ENCODE data around the gene NUDT16L1.

NUDT16L1 gene

DNA sequence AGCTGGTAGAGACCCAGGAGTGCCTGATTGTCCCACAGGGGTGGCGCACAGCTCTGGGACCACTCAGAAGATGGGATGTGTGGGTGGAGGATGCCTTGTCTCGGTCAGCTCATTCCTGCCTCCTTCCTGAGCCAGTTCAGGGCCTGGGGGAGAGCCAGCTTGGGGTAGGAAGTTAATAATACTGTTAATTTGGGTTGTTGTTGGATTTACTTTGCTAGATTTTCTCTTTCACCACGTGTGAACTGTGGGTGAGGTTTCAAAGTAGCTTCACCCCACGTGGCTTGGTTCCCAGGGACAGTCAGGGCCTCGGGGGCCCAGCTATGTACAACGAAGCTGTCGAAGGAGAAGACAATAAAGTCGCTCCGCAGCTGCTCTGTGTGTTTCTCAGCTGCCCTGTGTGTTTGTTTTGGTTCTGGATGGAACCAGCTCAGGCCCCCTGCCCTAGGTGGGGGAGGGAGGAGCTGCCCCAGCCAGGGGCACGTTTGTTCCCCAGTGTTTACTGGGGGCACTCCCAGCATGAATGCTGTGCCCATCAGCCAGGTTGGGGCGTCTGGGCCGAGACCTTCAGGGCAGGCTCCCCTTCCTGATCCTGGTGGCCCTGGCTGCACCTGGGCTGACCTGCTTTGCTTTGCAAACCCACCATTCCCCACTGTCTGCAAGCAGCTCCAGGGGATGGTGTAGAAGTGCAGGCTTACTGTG is 2.3 kb downstream of the NUDT16L1 start:
- no peak for DNase-seq (ENCODE audit: low spot score)

DNA sequence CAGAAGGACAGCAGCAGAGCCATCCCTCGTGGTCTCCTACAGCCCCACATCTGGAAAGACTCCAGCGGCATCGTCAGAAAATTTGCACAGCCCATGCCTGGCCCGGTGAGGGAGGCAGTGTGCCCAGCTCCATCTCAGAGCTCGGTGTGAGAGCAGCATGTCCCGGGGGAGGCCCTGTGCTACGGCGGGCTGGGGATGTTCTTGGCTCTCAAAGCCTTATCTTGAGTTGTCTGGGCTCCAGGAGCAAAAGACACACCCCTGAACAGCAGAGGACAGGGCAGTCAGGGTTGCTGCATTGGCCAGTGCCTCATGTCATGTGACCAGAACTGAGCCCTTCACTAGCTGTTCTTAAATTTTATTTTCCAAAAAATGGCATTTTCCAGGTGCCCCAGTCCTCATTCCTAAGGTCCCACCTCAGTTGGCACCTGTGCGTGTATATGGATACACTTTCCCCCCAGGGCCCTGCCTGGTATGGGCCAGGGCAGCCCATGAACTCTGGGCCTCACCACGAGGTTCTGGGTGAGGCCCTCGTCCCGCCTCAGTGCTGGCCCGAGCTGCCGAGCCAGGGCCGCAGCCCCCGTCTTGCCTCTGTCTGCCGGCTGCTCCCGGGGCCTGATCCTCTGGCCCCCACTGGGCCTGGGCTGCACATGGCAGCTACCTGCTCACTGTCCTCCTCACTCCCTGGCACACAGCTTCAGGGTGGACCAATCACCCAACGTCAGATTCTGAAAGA is 3.0 kb downstream of the NUDT16L1 start:
- DNase-seq (ENCODE audit: low spot score): no peak

DNA sequence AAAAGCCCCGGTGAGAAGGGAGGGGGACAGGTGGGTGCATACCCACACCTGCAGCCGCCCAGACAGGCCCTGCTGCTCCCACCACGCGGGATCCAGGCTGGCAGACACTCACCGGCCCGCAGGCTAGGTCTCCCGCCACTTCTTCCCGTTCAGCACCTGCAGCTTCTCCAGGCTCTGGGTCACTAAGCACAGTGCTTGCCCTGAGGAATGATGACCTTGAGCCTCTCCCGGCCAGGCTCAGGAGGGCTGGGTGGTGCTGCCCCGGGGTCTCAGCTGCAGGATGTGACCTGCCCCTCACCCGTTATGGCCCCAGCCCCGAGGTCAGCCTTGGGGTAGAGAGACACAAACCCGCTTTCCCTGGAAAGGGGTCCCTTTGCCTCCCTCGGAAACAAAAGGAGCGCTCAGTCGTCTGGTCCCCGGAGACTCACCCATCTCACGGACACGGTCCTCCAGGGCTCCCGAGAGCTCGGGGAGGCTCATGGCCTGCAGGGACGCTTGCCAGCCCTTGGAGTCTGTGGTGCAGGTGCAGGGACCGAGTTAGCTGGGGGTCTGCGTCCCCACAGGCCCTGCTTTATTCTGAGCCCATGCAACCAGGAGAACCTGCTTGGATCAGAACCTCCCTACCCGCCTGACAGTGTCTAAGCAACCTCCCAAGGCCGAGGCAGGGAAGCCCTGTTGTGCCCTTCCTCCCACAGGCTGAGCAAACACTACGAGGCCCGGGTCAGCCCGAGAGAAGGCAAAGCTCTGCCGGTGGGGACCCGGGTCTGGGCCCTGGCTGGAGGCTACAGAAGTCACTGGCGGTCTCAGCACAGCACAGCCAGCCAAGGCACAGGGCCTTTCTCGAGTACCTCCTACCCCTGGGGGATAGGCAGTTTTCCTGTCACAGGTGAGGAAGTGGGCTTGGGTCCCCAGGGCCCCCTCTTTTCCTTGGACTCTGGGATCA is 3.8 kb downstream of the NUDT16L1 start:
- DNase-seq (ENCODE audit: low spot score): no peak

DNA sequence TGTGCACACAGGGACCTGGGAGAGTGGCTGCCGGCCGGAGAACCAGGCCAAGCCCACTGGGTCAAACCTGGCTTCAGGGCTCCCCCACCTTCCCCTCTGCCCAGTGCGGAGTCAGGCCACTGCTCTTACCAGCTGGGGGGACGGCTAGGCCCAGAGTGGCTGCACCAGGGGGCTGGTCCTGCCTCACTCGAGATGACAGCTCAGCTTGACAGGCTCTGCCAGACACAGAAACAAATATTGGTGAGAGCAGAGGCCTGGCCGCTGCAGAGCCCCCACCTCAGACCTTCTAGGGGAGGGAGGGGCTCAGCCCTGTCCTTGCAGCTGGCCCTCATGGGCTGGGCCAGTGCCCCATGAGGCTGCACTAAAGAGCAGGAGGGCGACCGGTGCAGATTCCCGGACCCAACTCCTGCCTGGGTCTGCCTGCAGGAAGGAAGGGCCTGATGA is 4.5 kb downstream of the NUDT16L1 start:
- no peak for DNase-seq (ENCODE audit: low spot score)

DNA sequence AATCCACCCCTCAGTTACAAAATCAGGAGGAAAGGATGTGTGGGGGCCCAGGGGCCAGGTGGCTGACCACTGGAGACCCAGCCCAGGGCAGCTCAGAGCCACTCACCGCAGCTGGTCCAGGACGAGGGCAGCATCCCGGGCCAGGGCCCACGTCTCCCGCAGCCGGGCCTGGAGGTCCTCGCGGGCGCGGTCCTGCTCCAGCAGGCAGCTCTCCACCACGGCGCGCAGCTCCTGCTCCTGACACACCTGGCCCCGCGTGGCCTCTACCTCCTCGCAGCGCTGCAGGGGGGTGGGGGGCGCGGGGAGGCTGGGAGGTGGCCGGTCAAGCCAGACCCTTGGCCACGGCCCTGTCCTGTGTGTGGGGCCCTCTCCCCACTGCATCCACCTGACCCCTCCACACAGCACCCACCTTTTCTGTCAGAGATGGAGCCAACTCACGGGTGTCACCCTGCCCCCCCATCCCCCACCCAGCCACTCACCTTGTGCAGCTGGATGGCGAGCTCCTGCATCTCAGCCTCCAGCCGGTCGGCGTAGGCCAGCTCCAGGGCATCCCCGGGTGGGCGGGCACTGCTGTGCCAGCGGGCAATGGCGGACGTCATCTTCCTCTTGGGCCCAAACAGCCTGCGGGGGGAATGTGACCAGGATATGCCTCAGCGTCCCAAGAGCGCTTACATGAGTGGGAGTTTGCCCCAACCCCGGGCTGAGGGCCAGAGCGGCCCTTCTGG is 5.1 kb downstream of the NUDT16L1 start:
- DNase-seq (ENCODE audit: low spot score): no peak

DNA sequence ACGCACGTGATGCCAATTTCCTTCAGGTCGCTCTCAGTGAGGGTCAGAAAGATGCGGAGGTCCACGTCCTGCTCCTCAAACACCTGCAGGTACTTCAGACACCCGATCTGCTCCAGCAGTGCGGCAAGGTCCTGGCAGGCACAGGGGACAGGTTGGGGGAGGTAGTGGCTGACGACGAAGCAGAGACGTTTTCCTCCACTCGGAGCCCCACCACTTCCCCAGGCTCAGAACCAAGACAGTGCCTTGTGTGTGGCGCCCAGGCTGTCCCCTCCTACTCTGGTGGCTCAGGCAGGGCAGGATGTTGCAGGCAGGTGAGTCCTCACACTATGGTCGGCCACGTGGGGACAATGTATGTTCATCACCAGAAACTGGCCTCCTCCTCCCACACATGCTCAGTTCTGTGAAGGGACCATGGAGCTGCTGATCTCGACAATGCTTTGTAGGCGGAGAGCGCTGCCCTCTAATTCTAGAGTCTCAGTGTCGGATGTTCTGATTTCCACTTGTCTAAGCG is 5.7 kb downstream of the NUDT16L1 start:
- no peak for DNase-seq (ENCODE audit: low spot score)

DNA sequence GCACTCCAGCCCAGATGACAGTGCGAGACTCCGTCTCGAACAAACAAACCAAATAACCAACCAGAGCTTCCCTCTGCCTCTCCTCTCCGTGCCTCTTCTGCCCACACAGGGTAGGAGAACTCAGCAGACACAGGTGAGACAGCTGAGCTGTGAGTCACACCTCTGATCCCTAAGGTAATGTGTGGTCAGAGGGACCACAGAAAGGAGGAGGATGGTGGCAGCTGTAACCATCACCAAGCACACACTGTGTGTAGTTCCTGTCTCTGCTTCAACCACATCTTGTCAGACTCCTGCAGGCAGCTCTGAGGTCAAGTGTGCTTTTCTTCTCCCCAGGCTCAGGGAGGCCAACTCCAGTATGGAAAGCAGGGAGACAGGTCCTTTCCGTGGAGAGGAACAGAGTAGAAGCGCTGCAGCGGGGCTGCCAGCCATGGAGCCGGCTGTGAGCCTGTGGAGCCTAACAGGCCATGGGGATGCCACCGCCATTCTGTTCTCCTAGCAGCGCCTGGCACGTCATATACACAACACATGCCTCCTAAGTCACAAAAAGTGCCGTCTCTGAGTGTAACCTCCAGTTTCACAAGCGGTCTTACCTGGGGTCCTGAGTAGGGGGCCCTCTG is 7.1 kb downstream of the NUDT16L1 start:
- no peak for DNase-seq (ENCODE audit: low spot score)

DNA sequence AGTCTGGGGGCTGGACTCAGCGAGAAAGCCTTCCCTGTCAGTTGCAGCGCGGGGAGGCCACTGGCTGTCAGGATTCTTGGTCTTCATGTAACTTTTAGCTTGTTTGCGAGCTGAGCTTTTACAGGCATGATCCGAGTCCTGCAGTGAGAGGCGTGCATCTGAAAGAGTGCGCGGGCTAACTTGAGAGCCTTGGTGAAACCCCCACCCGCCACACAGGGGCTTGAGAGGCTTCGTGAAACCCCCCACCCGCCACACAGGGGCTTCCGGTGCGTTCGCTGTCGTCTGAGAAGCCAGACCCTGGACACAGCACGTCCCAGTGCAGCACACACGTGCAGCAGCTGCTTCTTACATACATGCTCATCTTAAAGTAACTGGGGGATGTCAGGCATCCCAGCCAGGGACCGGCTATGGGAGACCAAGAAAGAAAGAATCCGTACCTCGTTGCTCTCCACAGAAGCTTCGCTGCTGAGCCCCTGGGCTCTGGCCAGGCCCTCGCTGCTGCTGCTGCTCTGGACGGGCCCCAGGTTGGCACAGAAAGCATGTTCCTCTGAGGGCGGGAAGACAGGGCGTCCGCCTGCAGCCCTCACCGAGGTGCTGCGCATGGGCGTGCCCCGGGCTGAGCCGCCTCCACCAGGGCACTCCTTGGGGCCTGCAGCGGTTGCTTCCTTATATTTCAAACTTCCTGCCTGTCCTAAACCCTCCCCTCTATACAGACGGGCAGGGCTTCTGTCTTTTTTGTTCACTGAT is 7.8 kb downstream of the NUDT16L1 start:
- DNase-seq (ENCODE audit: low spot score): no peak

DNA sequence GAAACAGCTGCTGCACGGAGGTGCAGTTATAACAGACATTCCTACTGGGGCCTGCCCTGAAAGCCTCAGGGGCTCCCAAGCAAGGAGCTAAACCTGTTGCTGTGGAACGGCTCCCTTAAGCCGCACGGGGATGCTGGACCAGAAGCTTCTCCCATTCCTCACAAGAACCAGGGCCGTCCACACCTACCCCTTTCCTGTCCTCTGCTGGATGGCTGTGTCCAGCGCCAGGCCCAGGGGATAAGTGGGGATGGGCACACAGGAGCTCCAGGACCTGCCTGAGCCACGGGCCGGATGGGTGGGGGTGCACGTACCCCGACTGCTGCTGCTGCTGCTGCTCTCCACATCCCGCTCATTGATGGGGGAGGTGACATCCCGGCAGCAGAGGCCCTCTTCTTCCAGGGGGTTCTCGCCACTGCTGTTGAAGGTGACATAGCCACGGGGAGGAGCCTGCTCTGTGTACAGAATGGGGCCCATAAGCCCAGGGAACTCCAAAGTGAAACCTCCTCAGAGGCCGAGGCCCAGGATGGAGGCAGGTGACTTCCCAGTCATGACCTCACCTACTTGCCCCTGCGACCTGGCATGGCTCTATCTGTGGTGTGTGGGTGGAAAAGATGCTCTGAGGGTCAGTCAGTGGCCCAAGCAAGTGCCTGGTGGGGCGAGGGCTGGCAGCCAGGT is 8.6 kb downstream of the NUDT16L1 start:
- DNase-seq (ENCODE audit: low spot score): no peak

DNA sequence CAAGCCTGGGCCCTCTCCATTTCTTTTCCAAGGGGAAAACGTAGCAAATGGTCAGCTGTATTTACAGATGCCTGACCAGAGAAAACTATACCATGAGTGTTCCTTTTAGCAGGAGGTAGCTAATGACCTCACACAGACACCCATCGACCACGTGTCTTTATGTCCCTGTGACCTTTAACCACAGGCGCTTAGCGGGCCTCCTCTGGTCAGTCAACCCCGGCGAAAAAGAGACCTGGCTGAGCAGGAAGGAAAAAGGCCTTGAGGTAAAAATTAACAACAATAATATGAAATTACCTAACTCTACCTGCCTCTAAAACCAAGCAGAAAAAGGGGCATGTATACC is 9.1 kb downstream of the NUDT16L1 start:
- DNase-seq (ENCODE audit: low spot score): no peak

DNA sequence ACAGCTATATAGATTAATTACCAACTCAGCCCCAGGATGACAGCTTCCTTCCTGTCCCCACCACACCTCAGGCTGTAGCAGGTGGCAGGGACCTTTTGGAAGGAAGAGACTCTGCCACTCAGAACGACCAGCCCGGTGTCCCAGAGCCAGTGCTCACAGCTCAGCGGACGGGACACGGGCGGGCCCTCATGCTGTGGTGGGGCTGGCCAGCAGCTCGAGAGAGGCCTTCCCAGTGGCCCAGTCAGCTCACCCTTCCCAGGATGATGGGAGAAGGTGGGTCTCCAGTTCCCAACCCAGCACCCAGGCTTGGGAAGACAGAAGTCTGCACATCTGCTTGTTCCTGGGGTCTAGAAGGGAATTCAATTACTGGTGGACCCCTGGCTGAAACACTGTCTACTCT is 10.5 kb downstream of the NUDT16L1 start:
- no peak for DNase-seq (ENCODE audit: low spot score)

DNA sequence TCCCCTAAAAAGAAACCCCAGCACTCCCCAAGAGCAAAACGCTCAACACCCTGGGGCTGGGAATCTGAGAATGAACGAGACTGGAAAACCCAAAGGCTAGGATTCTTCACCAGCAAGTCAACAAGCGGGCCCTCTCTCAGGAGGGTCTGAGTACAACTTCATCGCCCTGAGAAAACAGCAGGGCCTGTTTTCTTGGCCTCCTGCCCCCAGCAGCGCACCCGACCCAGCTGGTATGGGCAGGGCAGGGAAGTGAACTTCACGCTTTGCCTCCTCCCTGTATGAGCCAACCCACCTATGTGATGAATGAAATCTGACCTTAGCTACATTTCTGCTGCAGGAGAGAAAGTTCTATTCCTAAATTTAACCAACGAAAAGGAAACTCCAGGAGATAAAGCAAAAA is 11.1 kb downstream of the NUDT16L1 start:
- no peak for DNase-seq (ENCODE audit: low spot score)

DNA sequence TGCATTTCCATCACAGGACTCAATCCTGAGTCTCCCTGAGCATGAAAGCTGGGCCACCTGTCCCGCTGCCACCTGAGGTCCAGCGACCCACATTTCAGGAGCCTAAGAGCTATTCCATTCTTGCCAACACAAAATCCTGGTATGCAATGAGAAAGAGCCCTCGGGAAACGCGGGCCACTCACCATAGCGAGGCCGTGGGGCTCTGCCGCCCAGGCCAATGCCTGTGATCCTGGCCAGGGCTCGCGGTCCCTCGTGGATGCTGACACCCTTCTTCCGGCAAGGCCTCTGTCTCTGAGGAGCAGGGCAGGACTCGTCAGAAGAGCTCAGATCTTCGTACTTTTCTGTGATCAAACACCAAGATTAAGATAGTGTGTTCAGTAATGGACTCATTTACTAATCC is 11.6 kb downstream of the NUDT16L1 start:
- no peak for DNase-seq (ENCODE audit: low spot score)

DNA sequence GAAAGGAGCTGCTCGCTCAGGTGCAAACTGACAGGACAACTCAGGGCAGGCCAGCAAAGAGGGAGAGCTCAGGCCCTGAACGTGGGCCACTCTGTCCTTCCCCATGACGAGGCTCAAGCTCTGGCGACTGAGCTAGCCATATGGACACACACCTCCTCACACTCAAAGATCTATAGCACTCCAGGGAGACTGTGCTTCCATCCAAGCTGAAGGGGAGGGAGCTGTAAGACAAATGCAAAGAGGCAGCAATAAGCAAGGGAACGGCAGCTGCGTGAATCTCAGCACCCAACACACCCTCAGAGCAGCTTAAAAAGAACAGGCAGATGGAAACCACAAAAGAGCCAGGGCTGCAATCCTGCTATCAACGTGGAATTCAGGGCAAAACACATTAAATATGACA is 13.5 kb downstream of the NUDT16L1 start:
- no peak for DNase-seq (ENCODE audit: low spot score)

DNA sequence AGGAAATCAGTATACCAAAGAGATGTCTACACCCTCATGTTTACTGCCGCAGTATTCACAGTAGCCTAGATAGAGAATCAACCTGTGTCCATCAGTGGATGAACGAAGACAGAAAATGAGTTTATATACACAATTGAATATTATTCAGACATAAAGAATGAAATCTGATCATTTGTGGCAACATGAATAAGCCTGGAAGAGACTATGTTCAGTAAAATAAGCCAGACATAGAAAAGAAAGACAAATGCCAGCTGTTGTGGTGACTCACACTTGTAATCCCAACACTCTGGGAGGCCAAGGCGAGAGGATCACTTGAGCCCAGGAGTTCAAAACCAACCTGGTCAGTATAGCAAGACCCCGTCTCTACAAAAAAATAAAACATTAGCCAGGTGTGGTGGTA is 16.1 kb downstream of the NUDT16L1 start:
- no peak for DNase-seq (ENCODE audit: low spot score)

DNA sequence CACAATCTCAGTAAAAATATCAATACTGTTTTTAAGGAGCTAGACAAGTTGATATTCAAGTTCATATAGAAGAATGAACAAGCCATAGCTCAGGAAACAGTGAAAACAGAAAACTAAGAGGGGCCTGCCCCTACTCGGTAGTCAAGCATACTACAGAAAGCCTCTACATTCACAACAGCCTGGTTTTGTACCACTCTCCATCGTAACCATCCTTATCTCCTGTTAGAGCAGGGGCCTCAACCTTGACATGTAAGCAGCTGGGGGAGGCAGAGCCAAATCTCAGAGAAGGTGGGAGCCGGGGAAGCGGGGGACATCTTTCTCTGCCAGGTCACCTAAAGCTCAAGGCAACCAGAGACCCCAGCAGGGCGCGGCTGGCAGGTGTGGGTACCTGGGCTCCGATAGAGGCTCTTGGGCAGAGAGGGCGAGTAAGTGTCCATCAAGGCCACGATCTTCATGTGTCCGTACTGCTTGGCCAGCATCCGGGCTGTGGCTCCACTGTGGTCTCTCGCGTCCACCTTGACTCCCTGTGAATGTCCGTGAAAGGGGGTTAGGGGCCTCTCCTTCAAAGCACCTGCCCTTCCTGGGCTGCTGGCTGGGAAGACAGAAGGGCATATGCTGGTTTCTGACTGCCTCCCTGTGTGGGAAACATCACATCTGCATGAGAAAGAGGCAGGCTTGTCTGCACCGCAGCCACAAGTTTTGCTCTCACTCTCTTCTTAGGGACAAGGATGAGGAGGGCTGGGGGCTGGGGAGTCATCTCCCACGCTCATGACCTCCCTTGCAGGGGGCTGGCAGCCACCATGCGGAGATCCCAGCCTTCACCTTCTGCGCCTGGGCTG is 20.5 kb downstream of the NUDT16L1 start:
- no peak for DNase-seq (ENCODE audit: low spot score)

DNA sequence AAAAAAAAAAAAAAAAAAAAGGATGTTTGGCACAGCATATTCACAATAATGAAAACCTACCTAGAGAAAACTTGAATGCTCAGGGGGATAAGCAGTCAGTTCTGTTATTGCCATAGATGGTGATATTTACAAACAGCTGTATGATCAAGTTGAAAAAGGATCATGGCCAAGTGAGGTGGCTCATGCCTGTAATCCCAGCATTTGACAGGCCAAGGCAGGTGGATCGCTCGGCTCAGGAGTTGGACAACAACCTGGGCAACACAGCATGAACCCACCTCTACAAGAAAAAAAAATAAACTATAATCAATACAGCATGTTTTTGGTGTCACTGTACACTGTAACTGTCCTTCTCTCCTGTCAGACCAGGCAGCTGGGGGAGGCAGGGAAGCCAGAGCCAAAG is 21.6 kb downstream of the NUDT16L1 start:
- no peak for DNase-seq (ENCODE audit: low spot score)

DNA sequence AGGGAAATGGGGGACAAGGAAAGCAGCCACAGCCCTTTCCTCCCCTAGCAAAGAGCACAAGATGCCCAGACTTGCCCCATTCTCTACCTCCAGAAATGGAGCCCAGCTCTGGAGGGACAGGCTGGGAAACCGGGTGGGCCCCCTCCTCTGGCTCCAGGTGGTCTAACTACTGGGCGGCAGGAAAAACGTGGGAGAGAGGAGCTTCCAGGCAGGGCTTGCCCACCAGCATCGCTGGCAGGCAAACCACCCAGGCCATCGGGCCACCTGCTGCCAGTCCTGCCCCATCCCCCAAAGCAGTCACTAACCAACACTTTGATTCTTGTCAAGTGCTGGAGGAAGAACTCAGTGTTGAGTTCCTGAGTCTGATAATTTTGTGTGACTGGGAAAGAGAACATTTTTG is 25.1 kb downstream of the NUDT16L1 start:
- DNase-seq (ENCODE audit: low spot score): no peak

DNA sequence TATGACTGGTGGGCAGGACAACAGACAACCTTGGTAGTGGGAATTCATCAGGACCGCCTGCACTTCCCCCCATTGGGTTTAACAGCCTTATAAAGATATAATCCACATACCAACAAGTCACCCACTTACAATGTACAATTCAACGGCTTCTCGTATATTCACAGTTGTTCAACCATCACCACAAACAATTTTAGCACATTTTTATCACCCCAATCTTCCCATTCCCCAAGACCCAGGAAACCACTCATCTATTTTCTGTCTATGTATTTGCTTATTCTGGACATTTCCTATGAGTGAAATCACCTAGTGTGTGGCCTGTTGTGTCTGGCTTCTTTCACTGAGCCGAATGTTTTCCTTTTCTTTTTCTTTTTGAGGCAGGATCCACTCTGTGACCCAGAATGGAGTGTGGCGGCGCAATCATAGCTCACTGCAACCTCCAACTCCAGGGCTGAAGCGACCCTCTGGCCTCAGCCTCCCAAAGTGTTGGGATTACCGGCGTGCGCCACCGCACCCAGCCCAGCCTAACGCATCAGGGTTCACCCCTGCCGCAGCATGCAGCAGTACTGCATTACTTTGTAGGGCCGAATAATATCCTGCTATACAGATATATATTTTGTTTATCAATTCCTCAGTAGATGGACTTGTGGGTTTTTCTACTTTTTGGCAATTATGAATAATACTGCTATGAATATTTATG is 29.9 kb downstream of the NUDT16L1 start:
- no peak for DNase-seq (ENCODE audit: low spot score)
